Adrenal gland (tissue), 12 donors: ENCODE results near the gene SEMA3E. TPM values are rescaled to one million over a fixed set of nuclear protein-coding genes. Genes with fewer than 3 reads are reported as not detected.
A peak's percentile ranks its signal among the peaks of the same experiment; 100 is the strongest.

Source experiments
- DNase-seq, 7 donors: peaks; one replicate each; pipeline ENCODE4 v3.0.0-alpha.2; 2019 to 2020
- H3K27ac ChIP-seq, 5 donors: fragments of 200-600 bp; sonication (generic) in 4 of 5; 1 replicate in 3 of 5; 2 replicates in 2 of 5; pipeline versions ENCODE4 v1.5.1 to v1.8.0; 2016 to 2020; ENCODE audit warnings: mild to moderate bottlenecking in 1 of 5
- H3K27me3 ChIP-seq: fragments of 200-600 bp; 2 replicates; pipeline ENCODE4 v1.8.0; 2021
- H3K36me3 ChIP-seq, 2 donors: fragments of 200-600 bp; replicated peaks in 1 of 2; 1 replicate in 1 of 2; 2 replicates in 1 of 2; pipeline versions ENCODE4 v1.5.1 to v1.8.0; 2018 to 2022
- H3K4me1 ChIP-seq, 2 donors: fragments of 200-600 bp; replicated peaks in 1 of 2; 1 replicate in 1 of 2; 2 replicates in 1 of 2; pipeline versions ENCODE4 v1.5.1 to v1.8.0; 2018 to 2021
- H3K4me3 ChIP-seq, 4 donors: fragments of 200-600 bp; sonication (generic) in 3 of 4; one replicate each; pipeline ENCODE4 v1.5.1; 2016 to 2018
- H3K9me3 ChIP-seq, 3 donors: fragments of 200-600 bp; sonication (generic) in 1 of 3; replicated peaks in 1 of 3; 1 replicate in 2 of 3; 2 replicates in 1 of 3; pipeline versions ENCODE4 v1.5.1 to v1.8.0; 2016 to 2021
- CTCF ChIP-seq, 6 experiments: fragments of 450-650 bp in 4 of 6; fragments of 200-600 bp in 2 of 6; sonication (generic) in 1 of 6; IDR thresholded peaks; 1 replicate in 5 of 6; 2 replicates in 1 of 6; pipeline versions ENCODE4 v1.5.1 to v1.8.0; 2016 to 2021; ENCODE audit warnings: antibody characterized with exemption in 6 of 6, mild to moderate bottlenecking in 2 of 6, moderate library complexity in 1 of 6
- POLR2A ChIP-seq, 2 donors: fragments of 450-650 bp; IDR thresholded peaks; one replicate each; pipeline ENCODE4 v1.6.1; 2017; ENCODE audit warnings: antibody characterized with exemption in 2 of 2, mild to moderate bottlenecking in 2 of 2, moderate library complexity in 1 of 2
- WGBS, 4 donors: extraction: QIAGEN DNeasy Blood & Tissue Kit in 2 of 4; methylation state at CpG; one replicate each; pipeline versions ENCODE4 v1.1.5 to v1.1.7; 2013 to 2017; 5-methylcytosine and 5-hydroxymethylcytosine counted together
- intact Hi-C, 2 donors: fragments of 100-400 bp; cut with DNase I; formaldehyde crosslinking; loops; one replicate each; pipeline versions ENCODE4 v1.14.1 to v1.15.0; 2022 to 2023
- polyA plus RNA-seq, 3 donors: library from polyadenylated mRNA; stranded (reverse); fragments of 200-250 nt in 2 of 3; fragments of 350-450 nt in 1 of 3; fragmentation: Illumina TruSeq in 1 of 3; extraction: RNeasy Lipid Tissue Mini Kit (QIAGEN cat#74804) in 1 of 3; gene quantifications; one replicate each; pipeline ENCODE4 v1.2.3, GENCODE V29; 2013 to 2014
- total RNA-seq, 9 donors: library from RNA; depleted of rRNA in 4 of 9; stranded (reverse); fragments of >200 nt in 4 of 9; fragments of 120-200 nt in 1 of 9; fragmentation: NEBNext Ultra II Directional in 1 of 9; extraction: Animal tissue kit (Norgen Biotek cat#: 25700) in 1 of 9; gene quantifications; one replicate each; pipeline versions ENCODE4 v1.1.0 to v1.2.4, GENCODE V29; 2013 to 2023
- donor health status: healthy with polysubstance abuse.
- donor health status: Bipolar disorder and iron deficiency.
- donor health status: DM: yes; HTN: yes; CAD: no.
- donor health status: DM: no; HTN: no; CAD: no.
- donor health status: DM: no; HTN: no; CAD: no.
- donor health status: DM: yes; HTN: yes; CAD: no.

Gene SEMA3E
- total and polyA plus RNA-seq, 12 donors, result 0.09 to 0.58 (median 0.16) TPM; not detected in 4

- DNase-seq, result no peak
- WGBS, 4 donors, result 72 to 88% (median 80%) methylated on average over 2 of the region's 2 CpGs
- Histone ChIP-seq H3K27me3 (no peaks in the 10 kb centered on the region), H3K4me3 (no peak overlapping the region), H3K4me1 (no peaks in the 10 kb centered on the region), H3K27ac (no peak overlapping the region), H3K9me3 (no peaks in the 10 kb centered on the region), H3K36me3 (no peaks in the 10 kb centered on the region)
- intact Hi-C loops, result no loop called here
- no peak for TF ChIP-seq CTCF (IDR thresholded peaks at IDR 0.05)
- no peak for TF ChIP-seq POLR2A (IDR thresholded peaks at IDR 0.05)
These were observed 23.2 kb upstream of the SEMA3E start for GRCh38 chr7:83672157-83672556.

- Histone ChIP-seq H3K4me3 (no peak overlapping the region), H3K27ac (no peak overlapping the region), H3K27me3 (no peaks in the 10 kb centered on the region), H3K4me1 (no peaks in the 10 kb centered on the region), H3K9me3 (no peaks in the 10 kb centered on the region), H3K36me3 (no peaks in the 10 kb centered on the region)
- no peak for DNase-seq
- intact Hi-C loops, result no loop called here
- TF ChIP-seq POLR2A (IDR thresholded peaks at IDR 0.05), result no peak
- no peak for TF ChIP-seq CTCF (IDR thresholded peaks at IDR 0.05)
- WGBS, 4 donors, result 82 to 87% (median 86%) methylated on average over 2 to 4 of the region's 4 CpGs; no CpG with 5 or more reads in 1 of the 4 donors
These were observed 14.2 kb upstream of the SEMA3E start for GRCh38 chr7:83663131-83663530.

- 18 to 35% (median 24%) methylated on average over 2 of the region's 2 CpGs for WGBS, 4 donors
- Histone ChIP-seq H3K4me1 (no peaks in the 10 kb centered on the region), H3K4me3 (no peak overlapping the region), H3K27ac (no peak overlapping the region), H3K27me3 (no peaks in the 10 kb centered on the region), H3K36me3 (no peaks in the 10 kb centered on the region), H3K9me3 (no peaks in the 10 kb centered on the region)
- intact Hi-C loops, result no loop called here
- DNase-seq, result no peak
- TF ChIP-seq CTCF (IDR thresholded peaks at IDR 0.05) (no peak), POLR2A (IDR thresholded peaks at IDR 0.05) (no peak)
These were observed 9.2 kb upstream of the SEMA3E start for GRCh38 chr7:83658126-83658525.

GRCh38 chr7:83655951-83656556 lies 7.1 kb upstream of the SEMA3E start:
- intact Hi-C loops, result no loop called here
- Histone ChIP-seq H3K27me3 (no peaks in the 10 kb centered on the region), H3K27ac (no peak overlapping the region), H3K4me1 (no peaks in the 10 kb centered on the region), H3K36me3 (no peaks in the 10 kb centered on the region), H3K9me3 (no peaks in the 10 kb centered on the region), H3K4me3 (no peak overlapping the region)
- TF ChIP-seq CTCF (IDR thresholded peaks at IDR 0.05) (peak; percentile 58 to 70 (median 65)), POLR2A (IDR thresholded peaks at IDR 0.05) (no peak)
- WGBS, 4 donors, result 9 to 18% (median 14%) methylated on average over 2 of the region's 2 CpGs
- peak in 5 of 7 donors; percentile 13 to 57 (median 31) for DNase-seq
